HG03575 (cell line): ENCODE measurements around the gene CDC37L1.
"Not testable (repeated sequence)": the region's sequence is repeated elsewhere in the genome, so short reads cannot be mapped to it uniquely, and the experiment has no call there.

Source experiments
- ATAC-seq: cut with Tn5 transposase; IDR thresholded peaks from one replicate; pipeline ENCODE4 v1.9.1; 2021; ENCODE audit not compliant: unreplicated experiment, insufficient number of reproducible peaks, low FRiP score; ENCODE audit errors: extremely low read depth

Gene CDC37L1

DNA sequence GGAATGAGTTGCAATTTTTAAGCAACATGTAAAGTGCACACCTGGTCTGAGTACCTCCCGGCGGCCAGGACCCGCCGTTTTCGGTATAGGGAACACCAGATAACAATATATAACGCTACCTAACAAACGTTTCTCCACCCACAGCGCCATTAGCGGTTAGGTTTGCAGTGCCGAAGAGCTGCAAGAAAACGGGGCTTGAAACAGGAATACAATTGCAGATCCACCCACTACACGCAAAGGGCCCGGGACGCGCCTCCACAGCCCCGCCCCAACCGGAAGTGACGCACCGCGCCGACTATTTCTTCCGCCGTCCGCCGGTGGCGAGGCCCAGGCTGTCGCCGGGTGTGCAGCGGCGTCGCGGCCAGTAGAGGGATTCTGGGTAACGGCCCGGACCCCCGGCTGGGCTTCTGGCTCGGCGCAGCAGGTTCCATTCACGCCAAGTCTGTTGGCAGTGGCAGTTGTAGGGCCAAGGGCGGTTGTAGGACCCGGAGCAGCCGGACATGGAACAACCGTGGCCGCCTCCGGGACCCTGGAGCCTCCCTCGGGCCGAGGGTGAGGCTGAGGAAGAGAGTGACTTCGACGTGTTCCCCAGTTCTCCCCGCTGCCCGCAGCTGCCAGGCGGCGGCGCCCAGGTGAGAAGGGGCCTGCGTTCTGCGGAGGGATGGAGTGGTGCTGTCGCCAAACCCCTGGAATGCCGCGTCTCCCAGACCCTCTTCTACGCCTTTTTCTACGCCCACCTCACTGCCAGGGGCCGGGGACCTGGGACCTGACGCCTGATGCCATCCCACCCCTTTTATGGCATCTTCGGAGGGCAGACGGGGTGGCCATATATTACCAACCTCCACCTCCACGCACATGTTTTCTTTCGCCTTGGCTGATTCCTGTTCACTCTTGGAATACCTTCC lies at the start of gene CDC37L1:
Gene CDC37L1, plus strand, starts transcription at position 302 of the 905 bp plus-strand sequence. Its CDS starts 199 bp downstream, at position 501.
- peak; percentile 68 for ATAC-seq

- no peak for ATAC-seq
These were observed 48.5 kb upstream of the CDC37L1 start for GRCh38 chr9:4630836-4631235.

- no peak for ATAC-seq
These were observed 40.4 kb upstream of the CDC37L1 start for GRCh38 chr9:4638968-4639367.

DNA sequence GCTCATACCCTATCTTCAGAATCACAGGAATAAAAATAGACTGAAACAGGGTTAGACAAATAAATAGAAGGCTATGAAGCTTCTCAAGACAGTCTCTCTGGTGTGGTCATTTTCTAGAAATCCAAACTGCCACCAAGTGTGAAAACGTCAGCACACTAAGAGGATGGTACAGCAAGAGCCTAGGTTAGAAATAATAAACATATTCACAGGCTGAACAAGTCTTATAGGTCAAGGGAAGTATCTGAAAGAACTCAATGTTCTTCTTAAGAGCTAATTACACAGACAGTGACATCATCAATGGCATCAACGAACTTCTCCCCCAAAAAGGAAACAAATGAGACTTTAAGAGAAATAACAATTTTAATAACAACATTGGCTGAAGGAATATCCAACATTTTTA lies 39.9 kb upstream of the CDC37L1 start:
- no peak for ATAC-seq

- ATAC-seq, result no peak
These were observed 39.3 kb upstream of the CDC37L1 start for GRCh38 chr9:4640027-4640426.

DNA sequence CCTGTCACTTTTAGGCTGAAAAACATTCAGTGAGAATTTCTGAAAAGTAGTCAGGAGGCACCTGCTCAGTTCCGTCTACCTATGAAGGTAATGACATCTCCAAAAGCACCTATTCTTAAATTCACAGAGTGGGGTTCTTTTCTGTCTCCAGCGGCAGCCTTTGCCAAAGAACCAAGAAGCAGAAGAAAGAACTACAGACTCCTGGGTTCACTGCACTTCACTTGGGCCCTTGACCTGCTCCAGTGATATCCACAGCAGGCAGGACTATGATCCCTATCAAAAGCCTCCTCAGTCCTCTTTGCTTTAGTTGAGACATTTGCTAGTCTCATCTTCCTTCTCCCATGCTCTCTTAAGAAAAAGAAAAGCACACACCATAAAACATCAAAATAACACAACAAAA lies 37.0 kb upstream of the CDC37L1 start:
- no peak for ATAC-seq

DNA sequence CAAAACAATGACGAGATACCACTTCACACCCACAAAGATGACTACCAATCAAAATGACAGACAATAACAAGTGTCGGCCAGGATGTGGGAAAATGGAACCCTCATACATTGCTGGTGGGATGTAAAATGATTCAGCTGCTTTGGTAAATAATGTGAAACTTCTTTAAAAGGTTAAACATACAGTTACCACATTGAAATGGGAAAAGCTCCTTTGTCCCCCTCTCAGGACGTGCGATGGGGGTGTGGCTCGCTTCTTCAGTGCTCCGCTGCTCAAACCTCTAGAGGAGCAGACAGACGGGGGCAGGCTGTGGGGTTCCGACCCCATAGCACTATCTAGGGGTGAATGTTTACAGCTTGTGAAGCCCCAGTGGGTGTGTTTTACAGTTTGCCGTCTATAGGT lies 25.3 kb upstream of the CDC37L1 start:
- no peak for ATAC-seq

DNA sequence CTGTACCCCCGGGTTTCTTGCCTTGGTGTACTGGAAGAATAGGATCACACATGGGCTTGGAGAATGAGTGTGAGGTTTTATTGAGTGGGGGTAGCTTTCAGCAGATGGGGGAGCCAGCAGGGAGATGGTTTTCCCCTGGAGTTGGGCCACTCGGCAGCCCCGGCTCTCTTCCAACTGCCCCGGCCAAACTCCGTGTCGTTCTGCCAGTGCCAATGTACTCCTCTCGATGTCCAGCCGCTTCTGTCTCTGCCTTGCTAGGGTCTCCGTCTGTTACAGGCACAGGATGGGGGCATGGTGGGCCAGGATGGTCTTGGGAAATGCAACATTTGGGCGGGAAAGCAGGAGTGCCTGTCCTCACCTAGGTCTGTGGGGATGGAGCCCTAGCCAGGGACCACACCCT lies 24.8 kb upstream of the CDC37L1 start:
- no peak for ATAC-seq

GRCh38 chr9:4656196-4656595 lies 23.2 kb upstream of the CDC37L1 start:
- not testable (repeated sequence) for ATAC-seq

GRCh38 chr9:4656621-4657020 lies 22.7 kb upstream of the CDC37L1 start:
- ATAC-seq, result no peak

DNA sequence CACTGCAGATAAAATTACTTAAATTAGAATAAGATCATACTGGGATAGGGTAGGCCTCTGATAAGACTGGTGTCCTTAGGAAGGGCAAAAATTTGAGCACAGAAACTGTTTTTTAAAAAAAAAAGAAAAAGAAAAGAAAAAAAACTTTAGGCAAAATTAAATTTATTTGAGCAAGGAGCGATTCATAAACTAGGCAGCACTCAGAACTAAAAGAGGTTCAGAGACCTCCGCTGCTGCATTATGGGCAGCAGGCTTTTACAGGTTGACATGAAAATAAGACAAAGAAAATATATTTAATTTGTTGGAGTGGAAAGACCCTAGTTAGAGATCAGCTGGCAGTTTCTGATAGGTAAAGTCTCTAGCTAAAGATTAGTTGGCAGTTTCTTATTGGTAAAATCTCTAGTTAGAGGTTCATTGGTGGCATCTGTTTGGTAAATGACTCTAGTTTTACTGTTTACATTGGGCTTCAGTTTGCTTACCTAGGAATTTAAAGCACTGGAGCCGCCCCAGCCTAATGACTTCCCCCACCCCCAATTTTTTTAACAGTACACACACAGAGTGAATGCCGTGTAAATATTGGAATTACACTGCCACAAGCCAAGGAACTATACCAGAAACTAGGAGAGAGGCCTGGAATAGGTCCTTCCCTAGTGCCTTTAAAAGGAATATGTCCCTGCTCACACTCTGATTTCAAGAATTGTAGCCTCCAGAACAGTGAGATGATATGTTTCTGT lies 21.8 kb upstream of the CDC37L1 start:
- ATAC-seq, result no peak

GRCh38 chr9:4660665-4661064 lies 18.7 kb upstream of the CDC37L1 start:
- ATAC-seq, result not testable (repeated sequence)

DNA sequence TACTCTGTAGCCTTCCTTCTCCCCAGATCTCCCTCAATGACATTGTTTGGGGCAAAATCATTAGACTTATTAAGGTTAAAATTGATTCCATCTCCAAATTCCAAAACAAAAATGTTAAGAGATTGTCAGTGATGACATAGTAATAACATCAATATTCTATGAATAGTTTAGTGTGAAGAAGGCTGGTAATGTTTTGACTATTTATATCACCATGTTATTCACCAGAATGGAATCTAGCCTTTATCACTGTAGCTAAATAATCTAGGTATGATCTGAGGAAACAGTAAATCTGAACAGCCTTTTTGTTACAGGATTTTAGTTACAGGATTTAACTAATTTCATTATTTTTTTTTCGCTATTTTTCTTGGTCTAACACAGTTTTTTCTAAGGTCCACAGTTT lies 18.2 kb upstream of the CDC37L1 start:
- no peak for ATAC-seq

GRCh38 chr9:4661611-4662010 lies 17.8 kb upstream of the CDC37L1 start:
- ATAC-seq, result no peak

- peak; percentile 64 for ATAC-seq
These were observed 17.0 kb upstream of the CDC37L1 start, which contains the start of gene PLPP6 for GRCh38 chr9:4662108-4662988. Gene PLPP6 (plus strand): TSS chr9:4662294. CDS start chr9:4662376, 82 bp downstream.

GRCh38 chr9:4662989-4663792 lies 16.2 kb upstream of the CDC37L1 start:
- ATAC-seq, result no peak

DNA sequence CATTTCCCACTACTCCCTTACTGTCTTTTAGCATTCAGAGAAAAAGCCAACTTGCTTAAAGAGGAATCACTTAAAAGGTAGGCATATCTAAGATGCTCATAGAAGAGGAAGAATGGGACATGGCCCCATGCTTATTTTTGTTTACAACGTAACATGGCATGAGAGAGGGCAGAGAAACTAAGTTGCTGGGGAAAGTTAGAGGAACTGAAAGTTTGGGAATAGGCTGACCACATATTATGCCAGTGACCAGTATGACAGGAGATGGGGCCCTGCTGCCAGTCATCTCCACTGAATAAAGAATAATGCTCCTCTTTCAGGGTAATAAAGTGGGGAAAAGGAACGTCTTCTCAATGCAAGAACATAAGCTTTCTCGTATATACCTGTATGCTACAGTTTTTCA lies 15.4 kb upstream of the CDC37L1 start:
- no peak for ATAC-seq

GRCh38 chr9:4665357-4665756 lies 14.0 kb upstream of the CDC37L1 start:
- ATAC-seq, result no peak
